Right lobe of liver (tissue), 4 donors: Measurements from ENCODE around the gene CLPTM1.

Source experiments
- CTCF ChIP-seq, 4 donors: fragments of 200-600 bp in 3 of 4; fragments of 450-650 bp in 1 of 4; IDR thresholded peaks; one replicate each; pipeline versions ENCODE4 v1.5.1 to v1.8.0; 2016 to 2022; ENCODE audit warnings: antibody characterized with exemption in 4 of 4, mild to moderate bottlenecking in 2 of 4
- POLR2A ChIP-seq: fragments of 450-650 bp; IDR thresholded peaks from one replicate; pipeline ENCODE4 v1.6.1; 2017; ENCODE audit warnings: antibody characterized with exemption, mild to moderate bottlenecking
- donor health status: DM: no; HTN: no; CAD: no.
- donor health status: DM: no; HTN: no; CAD: no.
- donor health status: DM: no; HTN: yes; CAD: no.

DNA sequence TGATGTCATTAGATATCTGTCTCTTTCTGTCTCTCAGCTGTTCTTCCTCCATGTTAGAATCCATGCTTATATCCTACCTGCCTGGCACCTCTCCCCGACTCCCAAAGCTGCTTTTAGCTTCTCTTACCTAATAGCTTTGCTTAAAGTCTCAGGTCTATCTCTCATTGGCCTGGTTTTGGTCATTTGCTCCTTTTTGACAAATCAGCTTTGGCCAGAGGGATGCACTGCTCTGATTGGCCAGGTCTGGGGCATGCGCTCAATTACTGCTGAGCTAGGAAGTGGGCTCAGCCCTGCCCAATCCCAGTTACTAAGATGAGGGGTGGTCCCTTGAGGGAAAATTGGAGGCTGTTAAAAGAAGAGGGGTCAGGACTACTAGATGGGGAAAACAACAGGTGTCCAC is 72.2 kb downstream of the CLPTM1 start:
- TF ChIP-seq CTCF (IDR thresholded peaks at IDR 0.05) (no peak), POLR2A (no peak)
